ENCODE data around the gene SCRN2. TPM values are rescaled to one million over a fixed set of nuclear protein-coding genes. Genes with fewer than 3 reads are reported as not detected.

The SCRN2 gene
- total and polyA plus RNA-seq, 2 donors (not counting 3 experiments of a cell fraction or from before 2014, with no cell fraction given), result 31.7 to 48.9 TPM

DNA sequence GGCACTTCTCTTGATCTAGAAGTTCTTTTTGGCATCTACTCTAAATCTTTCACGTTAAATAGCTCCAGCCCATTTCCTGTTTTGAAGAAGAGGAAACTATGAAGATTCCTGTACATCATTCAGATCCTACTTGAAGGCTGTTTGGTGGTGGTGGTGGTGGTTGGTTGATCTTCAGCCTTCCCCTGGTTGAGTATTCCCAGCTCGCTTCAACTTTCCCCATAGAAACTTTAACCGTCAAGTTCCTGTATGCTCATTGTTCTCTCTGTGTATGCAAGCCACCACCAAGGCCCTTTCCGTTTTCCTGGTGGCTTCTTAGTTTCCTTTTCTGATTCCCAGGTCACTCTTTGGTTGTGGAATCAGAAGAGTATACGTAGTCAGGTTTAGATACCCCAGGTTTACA lies 6.3 kb downstream of the SCRN2 start:
- peaks cover 28% of the 10 kb centered on the region for H3K4me1 ChIP-seq (ENCODE audit: control insufficient read depth, extremely low read depth, insufficient read depth, low read length)
- H3K9ac ChIP-seq (replicated peaks; ENCODE audit: extremely low read depth, insufficient read depth, low read length), result no peak overlapping the region
- no peak overlapping the region for H2AFZ ChIP-seq (ENCODE audit: low read depth, low read length)
- POLR2A ChIA-PET, result no interaction called here
- FAIRE-seq (peak; percentile 72), DNase-seq (ENCODE audit: low read depth, low spot score) (peak; percentile 29)
- H3K36me3 ChIP-seq (ENCODE audit: control insufficient read depth in 2 of 2, extremely low read depth in 1 of 2, insufficient read depth in 2 of 2, low read length in 2 of 2), result peaks cover 0 to 4% of the 10 kb centered on the region in 2 experiments
- no peaks in the 10 kb centered on the region for H3K9me1 ChIP-seq (replicated peaks; ENCODE audit: control insufficient read depth, extremely low read depth, insufficient read depth, low read length)
- CTCF ChIA-PET, result interaction anchor here (1.0 to 1.4 kb wide), 2 partner anchors 114 to 136 kb away, joined by 4 to 5 read pairs; partner anchors contain the start of gene CDK5RAP3
- H3K27ac ChIP-seq (ENCODE audit: insufficient read depth, low read depth, low read length), result no peak overlapping the region
- H3K4me3 ChIP-seq (replicated peaks in 1 of 3; ENCODE audit: insufficient read depth in 1 of 3, low read depth in 1 of 3, low read length in 3 of 3), result no peak overlapping the region
- BruUV-seq (replicated peaks), result no TSS peak
- peaks cover 13% of the 10 kb centered on the region for H3K79me2 ChIP-seq (ENCODE audit: control insufficient read depth, insufficient read depth, low read length)
- TF ChIP-seq, protein P1, sequence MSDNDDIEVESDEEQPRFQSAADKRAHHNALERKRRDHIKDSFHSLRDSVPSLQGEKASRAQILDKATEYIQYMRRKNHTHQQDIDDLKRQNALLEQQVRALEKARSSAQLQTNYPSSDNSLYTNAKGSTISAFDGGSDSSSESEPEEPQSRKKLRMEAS (IDR thresholded peaks at IDR 0.05; ENCODE audit: insufficient read depth, insufficient read length), result no peak
- no peak for TF ChIP-seq POLR2A (IDR thresholded peaks at IDR 0.05; ENCODE audit: low read depth, low read length)
- TF ChIP-seq POLR2AphosphoS5 (IDR thresholded peaks at IDR 0.05; ENCODE audit: insufficient read depth, low read depth, low read length), result no peak
- TF ChIP-seq EZH2 (IDR thresholded peaks at IDR 0.05; ENCODE audit: borderline replicate concordance, low read depth, low read length, severe bottlenecking), result no peak
- no peak for TF ChIP-seq JUN (IDR thresholded peaks at IDR 0.05; ENCODE audit: borderline replicate concordance, insufficient read depth, insufficient read length, low read depth)
- TF ChIP-seq, protein P2, sequence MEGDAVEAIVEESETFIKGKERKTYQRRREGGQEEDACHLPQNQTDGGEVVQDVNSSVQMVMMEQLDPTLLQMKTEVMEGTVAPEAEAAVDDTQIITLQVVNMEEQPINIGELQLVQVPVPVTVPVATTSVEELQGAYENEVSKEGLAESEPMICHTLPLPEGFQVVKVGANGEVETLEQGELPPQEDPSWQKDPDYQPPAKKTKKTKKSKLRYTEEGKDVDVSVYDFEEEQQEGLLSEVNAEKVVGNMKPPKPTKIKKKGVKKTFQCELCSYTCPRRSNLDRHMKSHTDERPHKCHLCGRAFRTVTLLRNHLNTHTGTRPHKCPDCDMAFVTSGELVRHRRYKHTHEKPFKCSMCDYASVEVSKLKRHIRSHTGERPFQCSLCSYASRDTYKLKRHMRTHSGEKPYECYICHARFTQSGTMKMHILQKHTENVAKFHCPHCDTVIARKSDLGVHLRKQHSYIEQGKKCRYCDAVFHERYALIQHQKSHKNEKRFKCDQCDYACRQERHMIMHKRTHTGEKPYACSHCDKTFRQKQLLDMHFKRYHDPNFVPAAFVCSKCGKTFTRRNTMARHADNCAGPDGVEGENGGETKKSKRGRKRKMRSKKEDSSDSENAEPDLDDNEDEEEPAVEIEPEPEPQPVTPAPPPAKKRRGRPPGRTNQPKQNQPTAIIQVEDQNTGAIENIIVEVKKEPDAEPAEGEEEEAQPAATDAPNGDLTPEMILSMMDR (IDR thresholded peaks at IDR 0.05; ENCODE audit: extremely low read depth in 1 of 2, insufficient read depth in 1 of 2, low read depth in 1 of 2, low read length in 2 of 2), result no peak
- no peak for TF ChIP-seq GATA2 (IDR thresholded peaks at IDR 0.05; ENCODE audit: insufficient read depth, insufficient read length, low read depth, low read length)
- TF ChIP-seq MYC (IDR thresholded peaks at IDR 0.05; ENCODE audit: low read depth, low read length), result no peak
- TF ChIP-seq FOS (IDR thresholded peaks at IDR 0.05; ENCODE audit: borderline replicate concordance, insufficient read depth, low read length), result no peak
- H3K4me2 ChIP-seq (ENCODE audit: insufficient read depth, low read length), result no peak overlapping the region
- intact Hi-C loops (cut with micrococcal nuclease), result no loop called here
- no peaks in the 10 kb centered on the region for H3K27me3 ChIP-seq (ENCODE audit: control insufficient read depth in 2 of 2, insufficient read depth in 2 of 2, low read length in 2 of 2)
- dilution Hi-C loops (cut with MboI; ENCODE audit: extremely low pct_ligation_motif_present, low sequenced_read_pairs), result no loop called here
- no peaks in the 10 kb centered on the region for H3K9me3 ChIP-seq (replicated peaks; ENCODE audit: control insufficient read depth, insufficient read depth, low read length)
- H4K20me1 ChIP-seq (replicated peaks; ENCODE audit: control insufficient read depth, extremely low read depth, insufficient read depth, low read length), result no peaks in the 10 kb centered on the region

All from endothelial cell of umbilical vein (primary cell).